H1 (cell line): ENCODE results near the gene RAB3GAP2. TPM values are rescaled to one million over a fixed set of nuclear protein-coding genes. Genes with fewer than 3 reads are reported as not detected.

Source experiments
- CTCF ChIA-PET: fragments of 300-600 bp; sonication (Branson Sonifier 250); formaldehyde crosslinking; loops from one replicate; lab custom pipeline; 2021; ENCODE audit not compliant: partially characterized antibody; lab: Charles Lee
- POLR2A ChIA-PET: fragments of 300-600 bp; sonication (Branson Sonifier 250); formaldehyde crosslinking; loops from one replicate; lab custom pipeline; 2021; ENCODE audit warnings: inconsistent platforms; ENCODE audit not compliant: partially characterized antibody; lab: Charles Lee
- DNase-seq, 2 experiments: peaks; one replicate each; pipeline versions ENCODE4 v3.0.0 to v3.0.0-alpha.2; 2010 to 2022; ENCODE audit warnings: low spot score in 2 of 2, low read depth in 1 of 2, mixed read lengths in 1 of 2
- FAIRE-seq: peaks from 2 replicates; lab custom pipeline; 2011; peaks lifted over from hg19 to GRCh38; lab: Jason Lieb, UNC
- H2AFZ ChIP-seq: 2 replicates; pipeline ENCODE4 v1.8.1; 2012; ENCODE audit warnings: low read length, inconsistent platforms
- H2AK5ac ChIP-seq: 2 replicates; pipeline ENCODE4 v1.6.1; 2013; ENCODE audit warnings: low read depth, low read length
- H2BK120ac ChIP-seq: replicated peaks from 2 replicates; pipeline ENCODE3; 2013; ENCODE audit warnings: low read depth, low read length, inconsistent platforms
- H2BK12ac ChIP-seq: 2 replicates; pipeline ENCODE4 v1.6.1; 2013; ENCODE audit warnings: low read depth, low read length
- H2BK15ac ChIP-seq: 2 replicates; pipeline ENCODE4 v1.6.1; 2013; ENCODE audit warnings: low read length
- H2BK20ac ChIP-seq: 2 replicates; pipeline ENCODE4 v1.6.1; 2013; ENCODE audit warnings: low read length
- H2BK5ac ChIP-seq: 2 replicates; pipeline ENCODE4 v1.6.1; 2013; ENCODE audit warnings: low read depth, low read length
- H3K14ac ChIP-seq: 2 replicates; pipeline ENCODE4 v1.6.1; 2013; ENCODE audit warnings: inconsistent platforms; ENCODE audit not compliant: insufficient read length
- H3K18ac ChIP-seq: 2 replicates; pipeline ENCODE4 v1.6.1; 2013; ENCODE audit warnings: low read length; ENCODE audit errors: extremely low read depth
- H3K23ac ChIP-seq: 2 replicates; pipeline ENCODE4 v1.6.1; 2013; ENCODE audit warnings: inconsistent platforms; ENCODE audit not compliant: insufficient read length
- H3K23me2 ChIP-seq: 2 replicates; pipeline ENCODE4 v1.6.1; 2013; ENCODE audit warnings: low read depth, low read length
- H3K27ac ChIP-seq: 2 replicates; pipeline ENCODE4 v1.6.1; 2011; ENCODE audit warnings: low read depth, low read length, inconsistent platforms
- H3K27me3 ChIP-seq, 4 experiments: replicated peaks in 1 of 4; 1 replicate in 1 of 4; 2 replicates in 3 of 4; pipeline versions ENCODE4 v1.6.1 to v1.8.1; 2011 to 2013; ENCODE audit warnings: low read length in 3 of 4, mild to moderate bottlenecking in 3 of 4, inconsistent platforms in 2 of 4, mixed read lengths in 2 of 4, moderate library complexity in 1 of 4; ENCODE audit not compliant: control insufficient read depth in 3 of 4, insufficient read depth in 3 of 4; ENCODE audit errors: extremely low read depth in 1 of 4
- H3K36me3 ChIP-seq, 4 experiments: 2 replicates each; pipeline versions ENCODE4 v1.6.1 to v1.8.1; 2011 to 2013; ENCODE audit warnings: mild to moderate bottlenecking in 4 of 4, low read length in 3 of 4, moderate library complexity in 2 of 4, control low read depth in 1 of 4, inconsistent platforms in 1 of 4; ENCODE audit not compliant: insufficient read depth in 4 of 4, control insufficient read depth in 2 of 4
- H3K4ac ChIP-seq: replicated peaks from 2 replicates; pipeline ENCODE3; 2013; ENCODE audit warnings: low read length, low read depth, mixed read lengths, inconsistent platforms; ENCODE audit not compliant: insufficient read length
- H3K4me1 ChIP-seq, 4 experiments: replicated peaks in 1 of 4; 1 replicate in 1 of 4; 2 replicates in 3 of 4; pipeline versions ENCODE4 v1.6.1 to v1.8.1; 2011 to 2013; ENCODE audit warnings: low read length in 3 of 4, inconsistent platforms in 2 of 4, mixed read lengths in 1 of 4; ENCODE audit not compliant: insufficient read depth in 4 of 4, control insufficient read depth in 3 of 4
- H3K4me2 ChIP-seq, 2 experiments: 2 replicates each; pipeline versions ENCODE4 v1.6.1 to v1.8.1; 2011 to 2013; ENCODE audit warnings: low read depth in 2 of 2, low read length in 2 of 2, control low read depth in 1 of 2, inconsistent platforms in 1 of 2, mild to moderate bottlenecking in 1 of 2; ENCODE audit not compliant: insufficient read depth in 1 of 2
- H3K4me3 ChIP-seq, 4 experiments: fragments of 200-600, 300-600 bp in 1 of 4; sonication (generic), shearing (Covaris generic), sonication (Bioruptor Twin) in 1 of 4; 2 replicates each; pipeline versions ENCODE4 v1.5.1 to v1.8.1; 2011 to 2016; ENCODE audit warnings: low read length in 4 of 4, low read depth in 3 of 4, control low read depth in 2 of 4, inconsistent platforms in 2 of 4, mild to moderate bottlenecking in 2 of 4, mixed read lengths in 1 of 4, moderate library complexity in 1 of 4; ENCODE audit not compliant: insufficient read depth in 2 of 4; ENCODE audit errors: extremely low read depth in 1 of 4
- H3K56ac ChIP-seq: replicated peaks from 2 replicates; pipeline ENCODE3; 2013; ENCODE audit warnings: low read depth, mild to moderate bottlenecking, mixed read lengths, low read length, inconsistent platforms; ENCODE audit not compliant: insufficient read length
- H3K79me1 ChIP-seq: 2 replicates; pipeline ENCODE4 v1.6.1; 2013; ENCODE audit warnings: low read depth, low read length, control low read depth
- H3K79me2 ChIP-seq, 2 experiments: 2 replicates each; pipeline versions ENCODE4 v1.6.1 to v1.8.1; 2012 to 2013; ENCODE audit warnings: low read length in 2 of 2, mild to moderate bottlenecking in 2 of 2, inconsistent platforms in 1 of 2; ENCODE audit not compliant: insufficient read depth in 2 of 2, control insufficient read depth in 1 of 2
- H3K9ac ChIP-seq, 4 experiments: replicated peaks in 1 of 4; 1 replicate in 1 of 4; 2 replicates in 3 of 4; pipeline versions ENCODE4 v1.6.1 to v1.8.1; 2011 to 2013; ENCODE audit warnings: low read depth in 3 of 4, low read length in 3 of 4, control low read depth in 2 of 4, mild to moderate bottlenecking in 2 of 4, moderate library complexity in 2 of 4, inconsistent platforms in 1 of 4; ENCODE audit errors: extremely low read depth in 1 of 4
- H3K9me3 ChIP-seq, 2 experiments: 2 replicates each; pipeline versions ENCODE4 v1.6.1 to v1.8.1; 2012 to 2013; ENCODE audit warnings: mild to moderate bottlenecking in 2 of 2, moderate library complexity in 2 of 2, control low read depth in 1 of 2, inconsistent platforms in 1 of 2, low read depth in 1 of 2, low read length in 1 of 2, mixed read lengths in 1 of 2; ENCODE audit not compliant: insufficient read depth in 2 of 2
- H4K20me1 ChIP-seq, 2 experiments: replicated peaks in 1 of 2; 2 replicates each; pipeline versions ENCODE3 to v1.8.1; 2011 to 2013; ENCODE audit warnings: inconsistent platforms in 2 of 2, low read length in 2 of 2, mild to moderate bottlenecking in 1 of 2; ENCODE audit not compliant: insufficient read depth in 2 of 2, control insufficient read depth in 1 of 2
- H4K5ac ChIP-seq: 2 replicates; pipeline ENCODE4 v1.6.1; 2013; ENCODE audit warnings: low read length, low read depth, mixed read lengths, inconsistent platforms; ENCODE audit not compliant: insufficient read length
- H4K8ac ChIP-seq: 2 replicates; pipeline ENCODE4 v1.8.0; 2013; ENCODE audit warnings: mild to moderate bottlenecking, moderate library complexity, low read length, inconsistent platforms; ENCODE audit not compliant: insufficient read depth; ENCODE audit errors: extremely low read depth
- H4K91ac ChIP-seq: replicated peaks from 2 replicates; pipeline ENCODE3; 2013; ENCODE audit warnings: low read length, mixed read lengths, inconsistent platforms; ENCODE audit not compliant: insufficient read length
- CTBP2 ChIP-seq: IDR thresholded peaks from 2 replicates; pipeline ENCODE4 v1.7.0; 2011; ENCODE audit warnings: borderline replicate concordance, mild to moderate bottlenecking, moderate library complexity, mixed read lengths, low read length; ENCODE audit not compliant: insufficient read depth, insufficient read length
- GTF2F1 ChIP-seq: IDR thresholded peaks from 2 replicates; pipeline ENCODE4 v1.6.1; 2012; ENCODE audit warnings: low read depth, low read length, improper control_type of control experiment, borderline replicate concordance
- JUND ChIP-seq: IDR thresholded peaks from 2 replicates; pipeline ENCODE4 v1.6.1; 2011; ENCODE audit warnings: mild to moderate bottlenecking, improper control_type of control experiment, low read length
- RBBP5 ChIP-seq: IDR thresholded peaks from 2 replicates; pipeline ENCODE4 v1.7.1; 2012; ENCODE audit warnings: low read depth, mild to moderate bottlenecking, inconsistent platforms, low read length, moderate library complexity, borderline replicate concordance
- RXRA ChIP-seq: IDR thresholded peaks from 2 replicates; pipeline ENCODE4 v1.6.1; 2011; ENCODE audit warnings: low read depth, mild to moderate bottlenecking, low read length, moderate library complexity; ENCODE audit not compliant: insufficient read depth
- TBP ChIP-seq: IDR thresholded peaks from 2 replicates; pipeline ENCODE4 v1.6.1; 2011; ENCODE audit warnings: low read depth, low read length, improper control_type of control experiment
- WGBS, 2 experiments: shearing (Covaris generic) in 1 of 2; methylation state at CpG; one replicate each; pipeline versions ENCODE4 v1.1.6 to v1.1.7; 2013 to 2015; ENCODE audit warnings: low lambda C conversion rate in 2 of 2, mixed read lengths in 2 of 2, inconsistent platforms in 1 of 2, low coverage in 1 of 2, missing lambda C conversion rate in 1 of 2; ENCODE audit not compliant: insufficient replicate concordance in 2 of 2, insufficient coverage in 1 of 2, insufficient read length in 1 of 2; ENCODE audit errors: extremely low coverage in 1 of 2, missing lambda C conversion rate in 1 of 2; 5-methylcytosine and 5-hydroxymethylcytosine counted together
- polyA plus RNA-seq, 7 experiments: library from polyadenylated mRNA; depleted of rRNA in 3 of 7; stranded (reverse) in 5 of 7; unstranded in 2 of 7; fragments of >200 nt in 5 of 7; fragments of 200-250 nt in 2 of 7; gene quantifications; 1 replicate in 5 of 7; 2 replicates in 1 of 7; 4 replicates in 1 of 7; pipeline versions ENCODE4 v1.2.1 to v1.2.3, GENCODE V29; 2011 to 2013; ENCODE audit warnings: missing spikeins in 2 of 7, mixed read lengths in 2 of 7
- total RNA-seq: library from RNA; stranded (reverse); fragmentation: NEBNext Ultra II Directional; extraction: Animal tissue kit (Norgen Biotek cat#: 25700); gene quantifications from 2 replicates; pipeline ENCODE4 v1.2.1, GENCODE V29; 2021

The RAB3GAP2 gene
- total and polyA plus RNA-seq, 2 of the 8 experiments (the other 6 are each of a cell fraction or from before 2014, with no cell fraction given): 19.7 to 52.7 TPM

- DNase-seq (no peak), FAIRE-seq (no peak)
- no peak overlapping the region for H3K9ac ChIP-seq
- no peak overlapping the region for H2BK120ac ChIP-seq
- no peak overlapping the region for H3K56ac ChIP-seq
- no peak overlapping the region for H2BK20ac ChIP-seq
- no peak overlapping the region for H2BK5ac ChIP-seq
- H4K5ac ChIP-seq: no peak overlapping the region
- no peak overlapping the region for H2BK12ac ChIP-seq
- H3K14ac ChIP-seq: no peak overlapping the region
- H2AK5ac ChIP-seq: no peak overlapping the region
- no peak overlapping the region for H3K27ac ChIP-seq
- peaks cover 0 to 4% of the 10 kb centered on the region in 2 experiments for H4K20me1 ChIP-seq
- no peaks in the 10 kb centered on the region for H3K23me2 ChIP-seq
- no peak overlapping the region for H4K91ac ChIP-seq
- no peak overlapping the region for H3K4me2 ChIP-seq
- no peak for TF ChIP-seq TBP
- TF ChIP-seq GTF2F1: no peak
- no peak for TF ChIP-seq RXRA
- no peak for TF ChIP-seq JUND
- TF ChIP-seq CTBP2: no peak
- no peak for TF ChIP-seq RBBP5
- H2BK15ac ChIP-seq: no peak overlapping the region
- H2AFZ ChIP-seq: no peak overlapping the region
- H3K9me3 ChIP-seq: no peaks in the 10 kb centered on the region
- WGBS, 2 experiments: no CpG with 5 or more reads among the region's 1 CpG
- H4K8ac ChIP-seq: no peak overlapping the region
- H3K4ac ChIP-seq: no peak overlapping the region
- CTCF ChIA-PET: interaction anchor here (0.6 to 1.2 kb wide), 2 partner anchors 644 to 661 kb away, joined by 3 read pairs; no protein-coding TSS in a partner anchor
- no peaks in the 10 kb centered on the region for H3K4me1 ChIP-seq
- no peaks in the 10 kb centered on the region for H3K27me3 ChIP-seq
- POLR2A ChIA-PET: interaction anchor here (0.6 to 1.5 kb wide), 2 partner anchors 41 to 61 kb away, joined by 3 to 4 read pairs; no protein-coding TSS in a partner anchor
- no peak overlapping the region for H3K23ac ChIP-seq
- no peak overlapping the region for H3K4me3 ChIP-seq
- H3K79me2 ChIP-seq: no peaks in the 10 kb centered on the region
- H3K36me3 ChIP-seq: peaks cover 2 to 52% (median 22%) of the 10 kb centered on the region in 4 experiments; a peak in 6 of 8 replicates
- no peak overlapping the region for H3K18ac ChIP-seq
- H3K79me1 ChIP-seq: no peaks in the 10 kb centered on the region
These were observed 122.5 kb downstream of the RAB3GAP2 start for GRCh38 chr1:220149742-220150141.
